NCI-H2171 treated with DMSO at 0.1 percent for 48 hours (cell line): ENCODE measurements around the gene SEC22C.

ENCODE experiments used
- DNase-seq: peaks from one replicate; lab custom pipeline; 2025; lab: John Stamatoyannopoulos, UW

Gene SEC22C

DNA sequence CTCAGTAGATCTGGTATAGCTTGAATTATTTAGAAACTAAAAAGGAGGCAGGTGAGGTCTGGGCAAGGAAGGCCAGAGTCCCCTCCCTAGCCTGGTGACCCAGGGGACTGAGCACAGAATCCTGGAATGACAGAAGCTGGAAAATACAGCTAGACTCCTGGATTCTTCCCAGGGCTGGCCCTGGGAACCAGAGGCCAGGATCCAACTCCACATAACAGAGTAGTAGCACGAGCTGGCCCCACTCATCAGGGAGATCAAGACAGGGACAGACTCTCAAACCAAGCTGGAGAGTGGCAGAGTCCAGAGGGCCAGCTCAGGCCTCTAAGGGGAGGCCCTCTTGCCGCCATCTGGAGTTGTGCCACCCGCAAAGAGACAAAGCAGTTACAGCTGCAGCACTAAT is 68.6 kb downstream of the SEC22C start:
- no peak for DNase-seq

DNA sequence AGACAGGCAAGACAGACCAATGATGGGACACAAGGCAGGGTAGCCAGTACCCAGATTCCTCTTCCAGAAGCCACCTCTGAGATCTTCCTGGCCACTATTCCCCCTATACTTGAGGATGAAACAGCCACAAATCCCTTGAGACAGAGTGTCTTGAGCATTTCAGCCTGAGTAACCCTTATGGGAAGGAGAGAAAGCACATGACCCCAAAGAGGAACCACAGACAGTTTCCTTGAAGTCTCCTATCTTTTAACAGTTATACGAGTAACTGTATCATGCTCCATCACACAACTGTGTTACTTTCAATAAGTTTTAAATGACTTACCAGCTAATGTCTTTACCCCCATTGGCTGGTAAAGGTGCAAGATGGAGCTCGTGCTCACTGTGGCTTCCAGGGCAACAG is 70.0 kb downstream of the SEC22C start:
- DNase-seq = no peak

- no peak for DNase-seq
These were observed 70.6 kb downstream of the SEC22C start for GRCh38 chr3:42511201-42511600.

GRCh38 chr3:42510325-42510724 is 71.4 kb downstream of the SEC22C start:
- no peak for DNase-seq

GRCh38 chr3:42509111-42509510 is 72.7 kb downstream of the SEC22C start:
- DNase-seq = no peak

GRCh38 chr3:42508562-42508961 is 73.2 kb downstream of the SEC22C start:
- DNase-seq = no peak

GRCh38 chr3:42507761-42508335 is 73.9 kb downstream of the SEC22C start:
- DNase-seq = no peak

DNA sequence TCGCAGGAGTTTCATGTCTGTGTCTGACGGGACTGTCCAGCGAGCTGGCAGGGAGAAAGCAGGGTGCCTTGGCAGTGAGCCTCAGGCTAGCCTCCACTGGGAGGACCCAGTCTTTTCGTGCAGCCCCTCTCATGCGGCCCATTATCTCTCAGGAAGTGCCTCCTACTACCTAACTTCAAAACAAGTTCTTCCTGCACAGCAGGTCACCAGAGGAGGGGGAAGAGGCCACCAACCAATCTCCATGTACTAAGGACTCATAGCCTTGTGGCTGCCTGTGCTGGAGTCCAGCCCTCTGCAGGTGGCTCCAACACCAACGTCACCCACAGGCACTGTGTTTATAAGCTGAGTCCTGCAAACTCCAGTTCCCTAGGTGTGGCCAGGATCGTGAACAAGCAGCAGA is 74.5 kb downstream of the SEC22C start:
- DNase-seq = no peak

DNA sequence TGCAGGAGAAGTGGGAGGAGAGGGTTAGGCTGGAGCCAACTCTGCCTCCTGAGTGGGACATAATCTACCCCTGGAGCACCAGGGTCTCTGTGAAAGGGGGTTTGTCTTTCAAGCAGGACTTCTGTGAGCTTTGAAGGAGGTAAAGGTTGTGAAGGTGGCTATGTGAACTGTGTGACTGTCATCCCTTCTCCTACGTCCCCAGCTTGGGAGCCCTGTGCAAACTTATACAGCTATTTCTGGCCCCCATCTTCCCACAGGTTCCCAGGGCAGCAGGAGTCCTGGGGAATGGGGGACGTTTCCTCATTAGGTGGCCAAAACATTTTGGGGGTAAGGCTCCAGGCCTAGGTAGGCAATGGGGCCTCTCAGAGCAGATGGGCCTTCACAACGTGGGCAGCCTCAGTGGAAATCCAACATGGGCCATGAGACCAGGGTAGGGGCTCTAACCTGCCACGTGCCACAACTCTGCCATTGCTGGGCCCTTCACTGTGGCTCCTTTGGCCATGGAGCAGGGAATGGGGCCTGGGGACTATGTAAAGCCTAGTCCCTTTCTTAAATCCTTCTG is 75.8 kb downstream of the SEC22C start:
- DNase-seq = no peak

DNA sequence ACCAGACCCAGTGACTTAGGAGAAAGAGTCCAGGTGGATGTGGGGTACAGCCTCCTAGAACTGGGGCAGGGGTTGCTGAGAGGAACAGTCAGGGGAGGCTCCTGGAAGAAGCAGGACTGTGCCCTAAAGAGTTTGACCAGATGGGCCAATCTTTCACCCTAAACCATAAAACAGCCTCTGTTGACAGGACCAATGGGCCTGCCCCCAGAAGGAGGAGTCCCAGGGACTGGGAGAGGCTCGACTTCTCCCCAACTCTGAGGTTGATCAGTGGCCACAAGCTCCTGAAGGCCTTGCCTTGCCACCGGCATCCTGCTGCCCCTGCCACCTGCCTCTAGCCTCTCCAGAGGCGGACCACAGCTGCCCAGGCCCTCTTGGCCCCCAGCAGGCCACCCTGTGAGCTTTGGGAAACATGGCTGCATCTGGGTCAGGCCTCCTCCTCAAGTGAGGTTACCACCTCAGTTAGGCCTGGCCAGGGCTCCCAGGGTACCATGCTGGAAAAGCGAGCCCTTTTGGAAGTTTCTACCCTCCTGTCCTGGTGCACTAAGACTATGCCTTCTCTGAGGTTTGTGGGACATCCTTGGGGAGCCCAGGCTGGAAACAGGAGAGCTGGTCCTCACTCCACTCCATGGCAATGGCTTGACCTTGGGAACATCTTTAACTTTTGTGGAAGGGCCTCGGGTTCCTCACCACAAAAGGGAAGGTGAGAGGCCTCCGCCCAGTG is 76.5 kb downstream of the SEC22C start:
- DNase-seq = no peak

- no peak for DNase-seq
These were observed 77.2 kb downstream of the SEC22C start for GRCh38 chr3:42504334-42505127.

DNA sequence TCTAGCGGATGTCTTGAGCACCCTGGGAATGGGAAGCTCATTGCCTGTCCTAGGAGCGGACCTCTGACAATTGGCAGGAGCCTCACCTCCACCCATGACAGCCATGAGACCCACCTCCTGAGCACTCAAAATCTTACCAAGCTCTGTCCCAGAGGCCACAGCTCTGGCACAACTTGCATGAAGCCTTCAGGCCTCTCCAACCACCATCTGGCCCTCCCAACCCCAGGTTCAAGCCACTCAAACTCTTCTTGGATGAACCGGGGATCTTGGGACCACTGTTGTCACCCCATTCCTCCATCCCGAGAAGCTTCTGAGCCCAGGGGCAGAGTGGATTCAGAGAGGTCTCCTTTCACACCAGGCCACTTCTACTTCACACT is 77.8 kb downstream of the SEC22C start:
- DNase-seq = no peak

GRCh38 chr3:42503251-42503924 is 78.4 kb downstream of the SEC22C start:
- no peak for DNase-seq

GRCh38 chr3:42502429-42503250 is 79.1 kb downstream of the SEC22C start, which contains the start of gene VIPR1:
VIPR1 (plus strand) TSS chr3:42502643; CDS start chr3:42502736, 93 bp downstream.
- DNase-seq = peak; percentile 81

GRCh38 chr3:42501681-42502428 is 79.9 kb downstream of the SEC22C start:
- peak; percentile 29 for DNase-seq

DNA sequence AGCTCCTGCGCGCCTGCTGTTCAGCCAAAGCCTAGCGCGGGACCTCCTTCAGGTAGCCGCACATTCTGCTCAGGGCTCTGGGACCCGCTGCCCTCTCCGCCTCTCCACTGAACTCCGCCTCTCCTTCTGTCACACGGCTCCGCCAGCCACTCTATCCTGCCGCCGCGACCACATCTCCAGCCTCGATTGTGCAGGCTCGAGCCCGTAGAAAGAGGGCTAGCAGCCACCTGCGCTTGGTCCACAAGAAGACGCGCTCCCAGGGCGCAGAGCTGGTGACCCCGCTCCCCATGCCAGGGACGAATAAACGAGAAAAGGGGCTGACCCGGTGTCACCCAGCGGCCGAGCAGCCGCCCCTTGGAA is 80.5 kb downstream of the SEC22C start:
- DNase-seq = peak; percentile 68

DNA sequence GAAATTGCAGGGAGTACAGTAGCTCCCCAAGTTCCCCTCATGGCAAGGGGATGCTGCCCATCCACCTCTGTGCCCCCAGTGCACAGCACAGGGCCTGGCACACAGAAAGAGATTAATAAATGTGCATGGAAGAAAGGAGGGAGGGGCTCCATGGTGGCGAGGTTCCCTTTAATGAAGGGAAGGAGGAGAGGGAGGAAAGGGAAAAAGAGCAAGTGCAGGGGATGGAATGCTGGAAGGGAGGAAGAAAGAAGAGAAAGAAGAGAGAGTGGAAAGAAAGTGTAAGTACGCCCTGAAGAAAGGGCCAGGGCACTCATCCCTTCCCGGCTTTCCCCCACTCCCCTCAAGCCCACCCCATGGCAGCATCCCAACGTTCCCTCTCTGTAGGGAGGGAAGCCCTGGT is 80.9 kb downstream of the SEC22C start:
- DNase-seq = no peak

GRCh38 chr3:42500091-42500490 is 81.7 kb downstream of the SEC22C start:
- no peak for DNase-seq

- DNase-seq = no peak
These were observed 82.3 kb downstream of the SEC22C start for GRCh38 chr3:42499478-42499871.

DNA sequence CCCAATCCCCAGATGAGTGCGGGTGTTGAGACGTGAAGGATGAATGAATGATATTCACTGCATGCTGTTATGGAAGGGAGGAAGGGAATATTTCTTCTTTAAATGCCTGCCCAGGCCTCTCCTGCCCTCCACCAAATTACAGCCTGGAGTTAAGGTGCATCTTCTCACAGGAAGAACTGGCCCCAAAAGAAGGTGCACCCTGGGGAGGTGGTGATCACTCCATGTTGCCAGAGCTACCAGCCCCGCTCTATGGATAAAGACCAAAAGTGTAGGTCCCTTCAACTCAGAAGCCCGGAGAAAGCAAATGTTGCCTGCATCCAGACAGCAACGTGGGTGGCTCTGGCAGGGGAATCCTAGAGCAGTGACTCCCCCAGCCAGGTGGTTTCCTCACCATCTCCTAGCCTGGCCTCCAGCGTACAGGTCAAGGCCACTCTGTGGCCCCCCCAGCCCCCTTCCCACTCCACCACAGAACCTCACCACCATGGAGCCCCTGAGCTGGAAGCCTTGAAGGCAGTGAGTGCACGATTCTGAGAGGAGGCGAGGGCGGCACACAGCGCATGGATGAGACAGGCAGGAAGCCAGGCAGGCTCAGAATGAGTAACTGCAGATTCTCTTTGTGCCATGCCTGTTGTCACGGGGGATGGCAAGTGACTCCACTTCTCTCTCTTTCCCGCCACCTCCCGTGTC is 82.8 kb downstream of the SEC22C start:
- DNase-seq = no peak
